ENCODE measurements around the gene PARP4. TPM values are rescaled to one million over a fixed set of nuclear protein-coding genes. Genes with fewer than 3 reads are reported as not detected.
"Not testable (repeated sequence)": the region's sequence is repeated elsewhere in the genome, so short reads cannot be mapped to it uniquely, and the experiment has no call there.

The PARP4 gene
- 23.1 TPM for total RNA-seq

DNA sequence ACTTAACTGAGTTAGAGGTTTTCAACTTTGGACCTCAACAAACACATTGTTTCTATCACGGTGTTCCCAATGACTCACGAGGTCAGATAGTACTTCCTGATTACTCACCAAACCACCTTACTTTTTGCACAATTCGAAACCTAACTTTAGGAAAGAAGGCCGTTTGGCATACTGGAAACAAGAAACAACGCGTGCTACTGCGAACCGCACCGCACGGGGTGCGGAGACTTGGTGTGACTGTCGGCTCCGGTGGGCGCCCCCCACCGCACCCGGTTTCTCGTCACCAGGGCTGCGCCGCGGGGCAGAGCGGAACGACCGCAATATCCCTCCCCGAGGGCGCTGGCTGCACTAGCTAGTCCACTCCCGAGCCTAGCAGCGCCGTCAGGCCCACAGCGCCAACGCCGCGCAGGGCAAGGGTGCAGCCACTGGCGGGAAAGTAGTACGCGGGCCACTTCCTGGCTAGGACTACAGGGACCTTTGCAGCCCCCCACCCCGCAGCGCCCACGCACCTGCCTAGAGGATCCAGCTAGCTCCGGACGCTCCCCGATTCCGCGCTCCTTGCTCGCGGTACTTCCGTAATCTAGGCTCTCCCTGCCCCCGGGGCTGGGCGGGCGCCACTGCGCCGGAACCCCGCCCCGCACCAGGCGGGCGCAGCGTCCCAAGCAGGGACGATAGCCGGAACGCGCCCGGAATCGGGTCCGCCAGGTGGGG lies at the start of gene PARP4:
PARP4 (minus strand) TSS at position 582 of the 711 bp plus-strand sequence. CDS start 9,002 bp downstream, outside the sequence.
- DNase-seq (ENCODE audit: low spot score) (peak; percentile 86), ATAC-seq (peak; percentile 95)

DNA sequence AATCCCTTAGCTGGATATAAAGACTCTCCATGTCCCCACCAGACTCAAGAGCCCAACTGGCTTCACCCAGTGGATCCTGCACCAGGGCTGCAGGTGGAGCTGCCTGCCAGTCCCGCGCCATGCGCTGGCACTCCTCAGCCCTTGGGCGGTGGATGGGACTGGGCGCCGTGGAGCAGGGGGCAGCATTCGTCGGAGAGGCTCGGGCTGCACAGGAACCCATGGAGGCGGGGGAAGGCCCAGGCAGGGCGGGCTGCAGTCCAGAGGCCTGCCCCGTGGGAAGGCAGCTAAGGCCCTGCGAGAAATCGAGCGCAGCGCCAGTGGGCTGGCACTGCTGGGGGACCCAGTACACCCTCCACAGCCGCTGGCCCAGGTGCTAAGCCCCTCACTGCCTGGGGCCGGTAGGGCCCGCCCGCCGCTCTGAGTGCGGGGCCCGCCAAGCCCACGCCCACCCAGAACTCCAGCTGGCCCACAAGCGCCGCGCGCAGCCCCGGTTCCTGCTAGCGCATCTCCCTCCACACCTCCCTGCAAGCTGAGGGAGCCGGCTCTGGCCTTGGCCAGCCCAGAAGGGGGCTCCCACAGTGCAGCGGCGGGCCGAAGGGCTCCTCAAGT lies 48.1 kb upstream of the PARP4 start:
- not testable (repeated sequence) for ATAC-seq; DNase-seq (ENCODE audit: low spot score)

DNA sequence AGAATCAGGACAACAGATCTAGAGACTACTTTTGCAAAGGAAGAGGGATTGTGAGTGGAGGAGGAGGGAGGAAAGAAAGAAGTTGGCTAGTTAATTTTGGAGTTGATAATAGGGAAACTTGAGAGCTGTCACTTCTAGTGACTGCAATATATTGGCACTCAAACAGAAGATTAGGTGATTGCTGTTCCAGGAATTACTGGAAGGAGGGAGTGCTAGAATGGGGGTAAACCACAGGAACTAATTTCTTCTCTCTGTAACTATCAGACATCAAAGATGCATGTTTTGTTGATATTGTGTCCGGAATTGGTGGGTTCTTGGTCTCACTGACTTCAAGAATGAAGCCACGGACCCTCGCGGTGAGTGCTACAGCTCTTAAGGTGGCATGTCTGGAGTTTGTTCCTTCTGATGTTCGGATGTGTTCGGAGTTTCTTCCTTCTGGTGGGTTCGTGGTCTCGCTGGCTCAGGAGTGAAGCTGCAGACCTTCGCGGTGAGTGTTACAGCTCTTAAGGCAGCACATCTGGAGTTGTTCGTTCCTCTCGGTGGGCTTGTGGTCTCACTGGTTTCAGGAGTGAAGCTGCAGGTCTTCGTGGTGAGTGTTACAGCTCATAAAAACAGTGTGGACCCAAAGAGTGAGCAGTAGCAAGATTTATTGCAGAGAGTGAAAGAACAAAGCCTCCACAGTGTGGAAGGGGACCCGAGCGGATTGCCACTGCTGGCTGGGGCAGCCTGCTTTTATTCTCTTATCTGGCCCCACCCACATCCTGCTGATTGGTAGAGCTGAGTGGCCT lies 47.0 kb upstream of the PARP4 start:
- not testable (repeated sequence) for DNase-seq (ENCODE audit: low spot score); ATAC-seq

DNA sequence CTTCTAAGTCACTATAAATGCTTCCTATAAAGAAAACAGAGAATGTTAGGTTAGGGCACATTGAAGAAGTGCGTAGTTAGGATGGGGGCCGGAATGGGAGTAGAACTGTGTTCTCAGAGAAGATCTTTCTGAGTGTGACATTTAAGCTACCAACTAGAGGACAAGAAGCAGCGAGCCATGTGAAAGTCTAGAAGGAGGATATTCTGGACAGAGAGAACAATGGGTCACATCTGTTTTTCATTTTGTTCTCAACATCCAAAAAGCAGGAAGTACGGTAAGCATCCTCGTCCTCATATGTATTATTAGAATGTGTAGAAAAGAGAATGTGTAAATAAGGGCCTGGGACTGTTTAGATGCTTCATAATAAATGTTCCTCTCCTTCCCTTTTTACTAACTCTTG lies 44.5 kb upstream of the PARP4 start:
- ATAC-seq (no peak), DNase-seq (ENCODE audit: low spot score) (no peak)

DNA sequence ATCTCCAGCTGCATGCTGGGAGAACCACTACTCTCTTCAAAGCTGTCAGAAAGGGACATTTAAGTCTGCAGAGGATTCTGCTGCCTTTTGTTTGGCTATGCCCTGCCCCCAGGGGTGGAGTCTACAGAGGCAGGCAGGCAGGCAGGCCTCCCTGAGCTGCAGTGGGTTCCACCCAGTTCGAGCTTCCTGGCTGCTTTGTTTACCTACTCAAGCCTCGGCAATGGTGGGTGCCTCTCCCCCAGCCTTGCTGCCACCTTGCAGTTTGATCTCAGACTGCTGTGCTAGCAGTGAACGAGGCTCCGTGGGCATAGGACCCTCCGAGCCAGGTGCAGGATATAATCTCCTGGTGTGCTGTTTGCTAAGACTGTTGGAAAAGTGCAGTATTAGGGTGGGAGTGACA lies 41.3 kb upstream of the PARP4 start:
- not testable (repeated sequence) for ATAC-seq; DNase-seq (ENCODE audit: low spot score)

DNA sequence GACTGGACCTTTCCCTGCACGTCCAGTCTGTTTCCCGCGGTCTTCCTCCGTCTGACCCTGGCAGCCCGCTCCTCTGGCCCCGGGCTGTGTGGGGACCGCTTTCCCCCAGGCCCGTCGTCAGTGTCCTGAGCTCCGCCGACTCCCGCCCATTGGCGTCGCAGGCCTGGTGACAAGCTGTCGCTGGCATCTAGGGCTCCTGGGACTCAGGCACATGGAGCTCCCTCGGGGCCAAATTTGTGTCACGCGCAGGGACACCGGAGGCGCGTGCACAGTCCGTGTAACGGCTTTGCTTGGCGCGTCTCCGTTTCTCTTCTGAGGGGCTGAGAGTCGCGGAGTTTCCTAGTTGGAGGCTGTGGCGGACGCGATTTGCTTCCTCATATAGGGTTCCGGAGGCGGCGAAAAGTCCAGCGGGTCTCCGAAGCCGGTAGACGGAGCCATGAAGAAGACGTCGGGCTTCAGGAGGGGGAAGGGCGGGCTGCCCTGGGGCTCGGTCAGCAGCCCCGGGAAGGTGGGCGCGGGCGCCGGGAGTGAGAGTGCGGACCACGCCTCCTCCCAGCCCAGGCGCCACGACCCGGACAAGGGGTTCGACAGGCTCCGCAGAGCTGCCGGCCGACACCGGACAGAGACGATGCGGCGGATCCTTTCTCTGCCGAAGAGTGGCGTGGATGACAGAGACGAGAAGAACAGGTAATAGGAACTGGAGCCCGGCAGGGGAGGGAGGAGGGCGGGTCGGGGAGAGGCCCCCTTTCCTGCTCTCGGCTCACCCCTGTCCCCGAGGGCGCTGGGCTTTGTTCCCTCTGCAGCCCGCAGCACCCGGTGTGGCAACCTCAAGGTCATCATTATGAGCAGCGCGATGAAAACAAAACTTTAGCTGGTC lies 29.1 kb upstream of the PARP4 start:
- DNase-seq (ENCODE audit: low spot score) = not testable (repeated sequence)
- ATAC-seq = peak; percentile 74

DNA sequence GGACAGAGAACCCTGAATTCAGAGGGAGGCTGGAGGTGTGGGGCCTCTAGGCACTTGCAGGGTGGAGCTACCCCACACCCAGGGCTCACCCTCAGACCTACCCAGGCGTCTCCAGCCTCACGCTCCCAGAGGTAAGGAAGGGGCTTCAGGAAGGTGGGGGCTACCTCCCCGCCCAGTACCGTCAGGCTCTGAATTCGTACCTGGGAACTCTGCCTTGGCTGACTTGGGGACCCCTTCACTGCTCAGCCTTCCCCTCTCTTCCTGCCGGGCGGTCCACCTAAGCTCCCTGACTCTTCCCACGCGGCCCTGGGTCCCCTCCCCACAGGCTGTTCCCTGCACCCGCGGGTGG lies 28.5 kb upstream of the PARP4 start:
- DNase-seq (ENCODE audit: low spot score) (no peak), ATAC-seq (peak; percentile 9)

DNA sequence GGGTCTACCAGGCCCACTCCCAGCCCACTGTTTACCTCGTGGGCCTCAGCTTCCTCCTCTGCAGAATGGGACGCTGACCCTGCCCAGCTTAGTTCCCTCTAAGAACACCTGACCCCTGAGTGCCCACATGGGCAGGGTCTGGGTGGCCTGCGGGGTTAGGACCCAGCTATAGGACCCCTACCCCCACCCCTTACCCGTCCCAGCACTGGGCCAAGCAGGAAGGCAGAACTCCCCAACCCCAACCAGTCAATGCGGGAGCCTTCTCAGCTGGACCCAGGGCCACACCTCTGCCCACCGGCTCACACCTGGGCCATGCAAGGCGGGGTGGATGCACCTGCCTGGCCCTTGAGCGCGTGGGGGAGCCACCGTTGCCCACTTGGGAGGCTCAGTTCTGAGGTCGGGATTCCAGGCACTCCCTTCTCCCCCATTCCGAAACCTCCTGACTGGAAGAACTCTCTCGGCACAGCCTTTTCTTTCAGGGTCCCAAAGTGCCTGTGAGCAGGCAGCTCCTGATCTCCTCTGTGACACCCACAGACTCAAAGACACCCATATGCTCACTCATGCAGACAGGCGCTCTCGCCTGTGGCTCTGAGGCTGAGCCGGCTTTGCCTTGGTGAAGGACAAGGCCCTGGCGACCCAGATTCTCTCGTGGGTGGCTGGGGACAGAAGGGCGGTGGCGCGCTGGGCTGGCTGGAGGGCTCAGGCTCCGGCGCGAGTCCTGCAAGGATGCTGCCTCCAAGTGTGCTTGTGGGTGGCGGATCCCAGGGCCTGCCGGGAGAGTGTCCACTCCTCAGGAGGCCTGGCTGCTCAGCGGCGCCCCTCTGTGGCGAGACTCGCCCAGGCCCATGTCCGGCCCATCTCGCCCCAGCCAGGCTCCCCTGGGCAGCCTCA lies 27.9 kb upstream of the PARP4 start:
- DNase-seq (ENCODE audit: low spot score) = no peak

DNA sequence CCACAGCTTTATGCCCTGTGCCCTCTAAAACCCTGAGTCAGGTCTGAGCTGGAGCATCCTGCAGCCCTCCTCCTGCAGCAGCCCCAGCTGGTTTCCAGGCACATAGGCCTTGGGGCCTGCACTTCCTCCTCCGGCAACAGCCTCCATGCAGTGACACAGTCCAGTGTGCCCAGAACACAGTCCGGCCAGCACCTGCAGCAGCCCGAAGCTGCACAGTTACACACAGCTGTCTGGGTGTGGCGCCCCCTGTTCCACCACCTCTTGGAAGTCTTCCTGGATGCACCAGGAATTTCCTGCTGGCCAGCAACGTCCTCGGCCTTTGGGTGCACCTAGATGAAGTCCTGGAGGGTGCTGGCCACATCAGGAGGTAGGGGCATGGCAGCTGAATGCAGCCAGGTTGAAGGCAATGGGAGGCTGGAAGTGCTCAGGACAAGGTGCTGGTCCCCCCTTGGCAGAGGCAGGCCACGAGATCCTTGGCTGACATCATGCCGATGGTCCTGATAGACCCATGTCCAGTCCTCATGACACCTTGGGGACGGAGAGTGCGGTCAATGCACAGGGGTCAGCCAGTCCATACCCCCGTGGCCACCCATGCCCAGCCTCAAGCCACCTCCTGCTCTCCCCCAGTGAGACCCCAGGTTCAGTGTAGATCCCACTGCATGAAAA lies 27.1 kb upstream of the PARP4 start:
- no peak for DNase-seq (ENCODE audit: low spot score)
- no peak for ATAC-seq

More for the DNA sequence above, 27.9 kb upstream of the PARP4 start:
- peak; percentile 56 for ATAC-seq

DNA sequence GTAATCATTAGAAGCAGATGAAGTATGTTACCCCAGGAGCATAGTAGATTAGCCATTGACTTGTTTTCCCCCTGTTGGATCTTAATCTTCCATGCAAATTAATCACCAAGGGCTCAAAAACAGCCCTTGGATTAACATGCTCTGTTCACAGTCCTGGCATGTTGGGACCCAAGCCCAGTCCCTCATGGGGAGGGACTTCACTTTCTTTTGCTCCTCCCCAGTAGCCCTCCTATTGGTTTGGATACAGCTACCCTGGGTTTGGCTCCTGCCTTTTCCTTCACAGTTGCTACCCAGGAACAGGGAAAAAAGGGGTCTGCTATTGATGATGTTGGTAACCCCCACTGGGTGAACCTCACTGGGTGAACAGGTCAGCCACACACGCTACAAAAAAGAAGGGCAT lies 16.9 kb upstream of the PARP4 start:
- no peak for ATAC-seq
- no peak for DNase-seq (ENCODE audit: low spot score)

DNA sequence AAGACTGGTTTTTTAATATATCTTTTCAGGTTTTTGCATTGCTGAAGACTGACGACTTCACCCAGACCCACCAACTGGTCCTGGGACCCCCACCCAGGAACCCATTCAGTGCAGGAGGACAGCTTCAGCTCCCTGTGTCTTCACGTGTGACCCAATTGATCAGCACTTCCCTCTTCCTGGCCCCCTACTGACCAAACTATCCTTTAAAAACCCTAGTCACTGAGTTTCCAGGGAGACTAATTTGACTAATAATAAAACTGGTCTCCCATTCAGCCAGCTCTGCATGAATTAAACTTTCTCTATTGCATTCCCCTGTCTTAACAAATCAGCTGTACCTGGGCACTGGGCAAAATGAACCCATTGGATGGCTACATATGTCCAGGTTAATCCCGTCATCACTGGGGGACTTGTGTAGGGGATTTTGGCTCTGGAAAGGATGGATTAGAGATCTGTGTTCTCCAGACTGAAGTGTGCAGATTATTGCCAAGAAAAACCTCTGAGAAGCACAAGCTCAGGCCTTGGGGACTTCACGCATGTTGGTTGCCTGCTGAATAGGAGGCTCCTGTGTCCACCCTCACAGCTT lies 16.3 kb upstream of the PARP4 start:
- DNase-seq (ENCODE audit: low spot score) (no peak), ATAC-seq (no peak)

DNA sequence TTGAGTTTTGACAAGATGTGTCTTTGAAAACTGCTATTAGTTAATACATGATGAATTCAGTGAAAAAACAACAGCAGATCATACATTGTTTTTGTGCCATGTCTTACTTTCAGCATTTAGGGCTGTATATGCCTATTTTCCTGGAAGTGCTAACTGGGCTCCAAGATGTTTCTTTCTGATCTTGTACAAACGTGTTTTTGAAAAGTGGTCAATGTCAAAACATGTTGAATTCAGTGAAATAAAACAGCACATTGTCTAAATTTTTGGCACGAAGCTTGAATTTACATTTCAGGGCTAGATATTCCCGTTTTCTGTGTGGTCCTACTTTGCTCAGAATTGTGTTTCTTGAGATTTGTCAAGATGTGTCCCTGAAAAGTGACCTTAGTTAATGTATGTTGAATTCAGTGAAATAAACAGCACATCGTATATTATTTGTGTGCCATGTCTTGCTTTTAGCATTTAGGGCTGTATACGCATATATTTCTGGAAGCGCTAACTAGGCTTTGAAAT lies 14.7 kb upstream of the PARP4 start:
- no peak for DNase-seq (ENCODE audit: low spot score)
- ATAC-seq = no peak

DNA sequence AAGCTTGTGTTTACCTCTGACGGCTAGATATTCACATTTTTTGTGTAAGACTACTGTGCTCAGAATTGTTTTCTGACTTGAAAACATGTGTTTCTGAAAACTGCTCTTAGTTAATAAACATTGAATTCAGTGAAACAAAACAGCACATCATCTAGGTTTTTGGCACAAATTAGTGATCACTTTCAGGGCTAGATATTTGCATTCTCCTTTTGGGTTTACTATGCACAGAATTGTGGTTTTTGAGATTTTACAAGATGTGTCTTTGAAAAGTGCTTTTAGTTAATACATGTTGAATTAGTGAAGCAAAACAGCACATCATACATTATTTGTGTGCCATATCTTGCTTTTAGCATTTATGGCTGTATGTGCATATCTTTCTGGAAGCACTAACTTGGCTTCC lies 8.2 kb upstream of the PARP4 start:
- ATAC-seq (no peak), DNase-seq (ENCODE audit: low spot score) (no peak)

DNA sequence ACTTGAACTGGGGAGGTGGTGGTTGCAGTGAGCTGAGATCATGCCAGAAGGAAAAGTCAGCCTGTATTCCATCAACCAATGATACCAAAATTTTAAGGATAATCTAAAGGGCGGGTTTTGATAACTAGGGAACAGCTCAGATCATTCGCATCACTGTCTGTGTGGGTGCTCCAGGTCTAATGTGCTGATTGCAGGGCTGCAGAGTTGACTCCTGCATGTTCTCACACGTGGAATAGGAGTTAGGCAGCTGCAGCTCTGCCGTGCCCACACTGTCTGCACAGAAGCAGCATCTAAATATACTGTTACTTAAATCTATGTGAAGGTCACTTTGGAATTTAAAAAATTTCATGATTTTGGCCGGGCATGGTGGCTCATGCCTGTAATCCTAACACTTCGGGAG lies 4.3 kb upstream of the PARP4 start:
- DNase-seq (ENCODE audit: low spot score) (no peak), ATAC-seq (no peak)

DNA sequence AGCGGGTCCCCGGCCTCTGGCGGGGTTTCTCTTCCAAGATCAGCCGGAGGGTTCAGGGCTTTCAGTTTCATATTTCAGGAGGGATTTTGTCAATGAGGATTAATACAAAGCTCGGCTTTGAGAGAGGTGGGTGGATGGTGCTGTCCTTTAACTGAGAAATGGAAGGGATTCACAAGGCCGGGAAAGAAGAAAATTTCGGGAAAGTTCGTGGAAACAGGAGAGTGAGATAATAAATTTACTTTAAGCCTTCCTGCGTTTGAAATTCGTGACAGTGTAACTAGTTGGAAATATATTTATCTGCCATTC lies 283 bp upstream of the PARP4 start:
- no peak for DNase-seq (ENCODE audit: low spot score)
- ATAC-seq = no peak

DNA sequence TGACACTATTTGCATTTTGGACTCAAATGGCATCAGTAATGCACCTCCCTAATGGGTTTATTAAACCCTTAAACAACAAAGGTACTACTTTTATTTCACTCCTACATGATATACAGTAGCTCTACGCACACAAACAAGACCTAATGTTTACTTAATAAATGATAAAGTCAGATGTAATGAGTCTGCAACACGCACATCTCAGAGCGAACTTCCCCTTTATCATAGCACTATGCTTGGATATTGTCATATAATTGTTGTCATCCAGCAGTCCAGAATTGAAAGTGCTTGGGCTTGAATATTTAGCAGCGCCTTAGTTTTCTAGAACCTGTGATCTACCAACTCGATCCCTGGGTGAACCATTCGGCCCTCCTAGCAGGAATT lies 772 bp downstream of the PARP4 start:
- ATAC-seq (no peak), DNase-seq (ENCODE audit: low spot score) (no peak)

DNA sequence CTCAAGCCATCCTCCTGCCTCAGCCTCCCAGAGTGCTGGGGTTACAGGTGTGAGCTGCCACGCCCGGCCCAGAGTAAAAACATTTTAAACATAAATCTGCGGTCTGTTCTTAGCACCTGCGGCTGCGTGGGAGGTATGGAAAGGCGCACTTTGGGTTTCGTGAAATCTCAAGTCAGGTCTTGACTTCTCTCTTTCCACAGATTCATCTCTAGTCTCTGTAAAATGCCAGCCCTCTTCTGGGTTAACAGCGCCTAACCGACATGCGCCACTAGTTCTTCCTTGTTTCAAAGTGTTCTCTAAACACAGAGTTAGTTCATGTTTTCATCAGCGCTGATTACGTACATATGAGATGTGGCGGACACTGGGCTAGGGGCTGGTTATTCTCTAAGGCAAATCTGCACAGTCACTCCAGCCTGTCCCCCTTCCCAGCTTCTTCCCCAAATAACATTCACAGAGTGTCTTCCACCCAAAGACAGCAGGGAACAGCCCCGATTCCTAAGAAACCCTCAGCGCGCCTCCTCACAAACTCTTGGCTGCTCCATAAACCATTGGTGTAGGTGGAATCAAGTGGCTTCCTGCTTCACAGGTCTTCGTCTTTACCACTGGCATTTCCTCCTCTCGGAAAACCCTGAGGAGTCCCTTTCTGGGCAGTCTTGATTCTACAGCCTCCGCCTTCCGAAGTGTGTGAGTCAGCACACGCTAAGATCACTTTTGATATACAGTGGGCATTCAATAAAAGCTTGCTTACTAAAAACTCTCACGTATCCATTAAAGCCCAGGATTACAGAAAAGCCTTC lies 1.4 kb downstream of the PARP4 start:
- no peak for DNase-seq (ENCODE audit: low spot score)
- ATAC-seq = no peak

DNA sequence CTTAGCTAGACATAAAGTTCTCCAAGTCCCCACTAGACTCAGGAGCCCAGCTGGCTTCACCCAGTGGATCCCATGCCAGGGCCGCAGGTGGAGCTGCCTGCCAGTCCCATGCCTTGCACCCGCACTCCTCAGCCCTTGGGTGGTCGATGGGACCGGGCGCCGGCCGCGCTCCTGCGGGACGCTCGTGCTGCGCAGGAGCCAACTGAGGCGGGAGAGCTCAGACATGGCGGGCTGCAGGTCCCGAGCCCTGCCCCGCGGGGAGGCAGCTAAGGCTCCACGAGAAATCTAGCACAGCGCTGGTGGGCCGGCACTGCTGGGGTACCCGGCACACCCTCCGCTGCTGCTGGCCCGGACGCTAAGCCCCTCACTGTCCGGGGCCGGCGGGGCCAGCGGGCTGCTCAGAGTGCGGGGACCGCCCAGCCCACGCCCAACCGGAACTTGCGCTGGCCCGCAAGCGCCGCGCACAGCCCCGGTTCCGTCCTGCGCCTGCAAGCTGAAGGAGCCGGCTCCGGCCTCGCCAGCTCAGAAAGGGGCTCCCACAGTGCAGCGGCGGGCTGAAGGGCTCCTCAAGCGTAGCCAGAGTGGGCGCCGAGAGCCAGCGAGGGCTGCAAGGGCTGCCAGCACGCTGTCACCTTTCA lies 5.8 kb downstream of the PARP4 start:
- ATAC-seq (no peak), DNase-seq (ENCODE audit: low spot score) (no peak)
